ENCODE data around the gene RRP8.

GRCh38 chr11:6631361-6631890 is 28.0 kb upstream of the RRP8 start:
- TF ChIP-seq POLR2AphosphoS5 (IDR thresholded peaks at IDR 0.05; ENCODE audit: low read depth, low read length) (no peak), POLR2A (IDR thresholded peaks at IDR 0.05; ENCODE audit: low read depth, low read length) (no peak), TAF1 (IDR thresholded peaks at IDR 0.05; ENCODE audit: borderline replicate concordance, low read depth, low read length) (no peak)
